ENCODE results near the gene PSMD2. TPM values are rescaled to one million over a fixed set of nuclear protein-coding genes. Genes with fewer than 3 reads are reported as not detected.
A peak's percentile ranks its signal among the peaks of the same experiment; 100 is the strongest.

The PSMD2 gene
- total and polyA plus RNA-seq, 2 donors (not counting 3 experiments of a cell fraction or from before 2014, with no cell fraction given) = 414 to 435 TPM

DNA sequence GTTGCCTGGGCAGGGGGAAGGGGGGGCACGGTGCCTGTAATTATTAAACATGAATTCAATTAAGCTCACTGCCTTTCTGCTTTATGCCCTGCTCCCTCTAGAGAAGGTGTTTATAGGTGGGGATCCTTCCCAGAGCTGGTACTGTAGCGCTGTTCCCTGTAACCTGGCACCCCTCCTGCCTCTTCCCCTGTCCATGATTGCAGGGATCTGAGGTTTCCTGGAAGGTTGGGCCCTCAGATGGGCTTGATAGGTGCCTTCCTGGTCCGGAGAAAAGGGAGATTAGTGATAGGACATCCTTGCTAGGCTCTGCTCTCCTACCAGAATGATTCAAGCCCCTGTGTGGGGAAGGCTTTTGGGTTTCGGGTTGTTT, 36.2 kb downstream of the PSMD2 start:
- ChIA-PET POLR2A (interaction anchor here (1.0 kb wide), 1 partner anchor 16 kb away, joined by 3 read pairs; no protein-coding TSS in a partner anchor), CTCF (no interaction called here)
- no peaks in the 10 kb centered on the region for H3K9me3 ChIP-seq (replicated peaks; ENCODE audit: control insufficient read depth, insufficient read depth, low read length)
- H3K4me3 ChIP-seq (replicated peaks in 1 of 3; ENCODE audit: insufficient read depth in 1 of 3, low read depth in 1 of 3, low read length in 3 of 3) = no peak overlapping the region
- H3K9me1 ChIP-seq (replicated peaks; ENCODE audit: control insufficient read depth, extremely low read depth, insufficient read depth, low read length) = no peaks in the 10 kb centered on the region
- H3K4me1 ChIP-seq (ENCODE audit: control insufficient read depth, extremely low read depth, insufficient read depth, low read length) = peaks cover 75% of the 10 kb centered on the region
- H3K27me3 ChIP-seq (ENCODE audit: control insufficient read depth in 2 of 2, insufficient read depth in 2 of 2, low read length in 2 of 2) = no peaks in the 10 kb centered on the region
- DNase-seq (ENCODE audit: low read depth, low spot score) (peak; percentile 4), FAIRE-seq (no peak)
- H3K4me2 ChIP-seq (ENCODE audit: insufficient read depth, low read length) = no peak overlapping the region
- TF ChIP-seq, protein P1, sequence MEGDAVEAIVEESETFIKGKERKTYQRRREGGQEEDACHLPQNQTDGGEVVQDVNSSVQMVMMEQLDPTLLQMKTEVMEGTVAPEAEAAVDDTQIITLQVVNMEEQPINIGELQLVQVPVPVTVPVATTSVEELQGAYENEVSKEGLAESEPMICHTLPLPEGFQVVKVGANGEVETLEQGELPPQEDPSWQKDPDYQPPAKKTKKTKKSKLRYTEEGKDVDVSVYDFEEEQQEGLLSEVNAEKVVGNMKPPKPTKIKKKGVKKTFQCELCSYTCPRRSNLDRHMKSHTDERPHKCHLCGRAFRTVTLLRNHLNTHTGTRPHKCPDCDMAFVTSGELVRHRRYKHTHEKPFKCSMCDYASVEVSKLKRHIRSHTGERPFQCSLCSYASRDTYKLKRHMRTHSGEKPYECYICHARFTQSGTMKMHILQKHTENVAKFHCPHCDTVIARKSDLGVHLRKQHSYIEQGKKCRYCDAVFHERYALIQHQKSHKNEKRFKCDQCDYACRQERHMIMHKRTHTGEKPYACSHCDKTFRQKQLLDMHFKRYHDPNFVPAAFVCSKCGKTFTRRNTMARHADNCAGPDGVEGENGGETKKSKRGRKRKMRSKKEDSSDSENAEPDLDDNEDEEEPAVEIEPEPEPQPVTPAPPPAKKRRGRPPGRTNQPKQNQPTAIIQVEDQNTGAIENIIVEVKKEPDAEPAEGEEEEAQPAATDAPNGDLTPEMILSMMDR (IDR thresholded peaks at IDR 0.05; ENCODE audit: extremely low read depth in 1 of 2, insufficient read depth in 1 of 2, low read depth in 1 of 2, low read length in 2 of 2) = no peak
- TF ChIP-seq EZH2 (IDR thresholded peaks at IDR 0.05; ENCODE audit: borderline replicate concordance, low read depth, low read length, severe bottlenecking) (no peak), MYC (IDR thresholded peaks at IDR 0.05; ENCODE audit: low read depth, low read length) (no peak)
- intact Hi-C loops (cut with micrococcal nuclease) = loop anchor here (10.0 kb wide), 1 partner anchor 1600 kb away; the partner anchor contains the start of gene TRA2B
- peaks cover 41% of the 10 kb centered on the region for H3K79me2 ChIP-seq (ENCODE audit: control insufficient read depth, insufficient read depth, low read length)
- BruUV-seq (replicated peaks) = no TSS peak
- H3K36me3 ChIP-seq (ENCODE audit: control insufficient read depth in 2 of 2, extremely low read depth in 1 of 2, insufficient read depth in 2 of 2, low read length in 2 of 2) = peaks cover 20 to 24% of the 10 kb centered on the region in 2 experiments
- peak overlapping the region; percentile 99 for H3K27ac ChIP-seq (ENCODE audit: insufficient read depth, low read depth, low read length)
- H3K9ac ChIP-seq (replicated peaks; ENCODE audit: extremely low read depth, insufficient read depth, low read length) = peak overlapping the region; percentile 76
- dilution Hi-C loops (cut with MboI; ENCODE audit: extremely low pct_ligation_motif_present, low sequenced_read_pairs) = no loop called here
- H2AFZ ChIP-seq (ENCODE audit: low read depth, low read length) = no peak overlapping the region
- H4K20me1 ChIP-seq (replicated peaks; ENCODE audit: control insufficient read depth, extremely low read depth, insufficient read depth, low read length) = no peaks in the 10 kb centered on the region

All from endothelial cell of umbilical vein (primary cell).